Fibroblast of skin of scalp (primary cell): ENCODE data around the gene SETBP1.

ENCODE experiments used
- DNase-seq: peaks from one replicate; pipeline ENCODE4 v3.0.0-alpha.2; 2013

The SETBP1 gene

GRCh38 chr18:45040879-45041278, 360.2 kb downstream of the SETBP1 start:
- DNase-seq: no peak

GRCh38 chr18:45044787-45045186, 364.1 kb downstream of the SETBP1 start:
- DNase-seq: no peak

GRCh38 chr18:45046228-45046627, 365.5 kb downstream of the SETBP1 start:
- DNase-seq: no peak

GRCh38 chr18:45046961-45047360, 366.3 kb downstream of the SETBP1 start:
- no peak for DNase-seq

- DNase-seq: peak; percentile 36
These were observed 369.1 kb downstream of the SETBP1 start for GRCh38 chr18:45049578-45050319.

- DNase-seq: peak; percentile 90
These were observed 370.3 kb downstream of the SETBP1 start for GRCh38 chr18:45050712-45051601.

- no peak for DNase-seq
These were observed 373.9 kb downstream of the SETBP1 start for GRCh38 chr18:45054636-45055035.

GRCh38 chr18:45055811-45056210, 375.1 kb downstream of the SETBP1 start:
- no peak for DNase-seq

- no peak for DNase-seq
These were observed 376.2 kb downstream of the SETBP1 start for GRCh38 chr18:45056926-45057325.

- no peak for DNase-seq
These were observed 377.4 kb downstream of the SETBP1 start for GRCh38 chr18:45057955-45058600.

- DNase-seq: peak; percentile 66
These were observed 379.0 kb downstream of the SETBP1 start for GRCh38 chr18:45059695-45060094.

- no peak for DNase-seq
These were observed 379.4 kb downstream of the SETBP1 start for GRCh38 chr18:45060102-45060501.

GRCh38 chr18:45061359-45061758, 380.7 kb downstream of the SETBP1 start:
- no peak for DNase-seq

- no peak for DNase-seq
These were observed 382.8 kb downstream of the SETBP1 start for GRCh38 chr18:45063246-45064038.

- no peak for DNase-seq
These were observed 385.5 kb downstream of the SETBP1 start for GRCh38 chr18:45066210-45066609.

- DNase-seq: no peak
These were observed 386.2 kb downstream of the SETBP1 start for GRCh38 chr18:45066886-45067285.

GRCh38 chr18:45068400-45069094, 387.9 kb downstream of the SETBP1 start:
- DNase-seq: no peak

- DNase-seq: no peak
These were observed 388.9 kb downstream of the SETBP1 start for GRCh38 chr18:45069546-45069945.

- peak; percentile 21 for DNase-seq
These were observed 391.3 kb downstream of the SETBP1 start for GRCh38 chr18:45071956-45072355.

GRCh38 chr18:45073556-45073955, 392.9 kb downstream of the SETBP1 start:
- no peak for DNase-seq

- DNase-seq: no peak
These were observed 401.0 kb downstream of the SETBP1 start for GRCh38 chr18:45081566-45082181.
